GM23248 (cell line): ENCODE data around the gene ST6GAL1.

Experiments
- EZH2 ChIP-seq: fragments of 200-600 bp; sonication (generic); IDR thresholded peaks from 2 replicates; pipeline ENCODE4 v1.6.1; 2018; ENCODE audit warnings: antibody characterized with exemption, mild to moderate bottlenecking; ENCODE audit not compliant: insufficient read depth, poor library complexity, severe bottlenecking
- EZH2phosphoT487 ChIP-seq: fragments of 200-600 bp; sonication (generic); IDR thresholded peaks from 2 replicates; pipeline ENCODE4 v1.6.1; 2018; ENCODE audit warnings: antibody characterized with exemption, moderate library complexity, mild to moderate bottlenecking, low read depth; ENCODE audit not compliant: insufficient read depth

- TF ChIP-seq EZH2 = no peak
- no peak for TF ChIP-seq EZH2phosphoT487
These were observed 19.1 kb downstream of the ST6GAL1 start for GRCh38 chr3:186949281-186949982.
